H1 (cell line): ENCODE data around the gene MMP11. TPM values are rescaled to one million over a fixed set of nuclear protein-coding genes. Genes with fewer than 3 reads are reported as not detected.

Experiments used
- CTCF ChIA-PET: fragments of 300-600 bp; sonication (Branson Sonifier 250); formaldehyde crosslinking; loops from one replicate; lab custom pipeline; 2021; ENCODE audit not compliant: partially characterized antibody; lab: Charles Lee
- POLR2A ChIA-PET: fragments of 300-600 bp; sonication (Branson Sonifier 250); formaldehyde crosslinking; loops from one replicate; lab custom pipeline; 2021; ENCODE audit warnings: inconsistent platforms; ENCODE audit not compliant: partially characterized antibody; lab: Charles Lee
- DNase-seq, 2 experiments: peaks; one replicate each; pipeline versions ENCODE4 v3.0.0 to v3.0.0-alpha.2; 2010 to 2022; ENCODE audit warnings: low spot score in 2 of 2, low read depth in 1 of 2, mixed read lengths in 1 of 2
- FAIRE-seq: peaks from 2 replicates; lab custom pipeline; 2011; peaks lifted over from hg19 to GRCh38; lab: Jason Lieb, UNC
- H2AFZ ChIP-seq: 2 replicates; pipeline ENCODE4 v1.8.1; 2012; ENCODE audit warnings: low read length, inconsistent platforms
- H2AK5ac ChIP-seq: 2 replicates; pipeline ENCODE4 v1.6.1; 2013; ENCODE audit warnings: low read depth, low read length
- H2BK120ac ChIP-seq: replicated peaks from 2 replicates; pipeline ENCODE3; 2013; ENCODE audit warnings: low read depth, low read length, inconsistent platforms
- H2BK12ac ChIP-seq: 2 replicates; pipeline ENCODE4 v1.6.1; 2013; ENCODE audit warnings: low read depth, low read length
- H2BK15ac ChIP-seq: 2 replicates; pipeline ENCODE4 v1.6.1; 2013; ENCODE audit warnings: low read length
- H2BK20ac ChIP-seq: 2 replicates; pipeline ENCODE4 v1.6.1; 2013; ENCODE audit warnings: low read length
- H2BK5ac ChIP-seq: 2 replicates; pipeline ENCODE4 v1.6.1; 2013; ENCODE audit warnings: low read depth, low read length
- H3K14ac ChIP-seq: 2 replicates; pipeline ENCODE4 v1.6.1; 2013; ENCODE audit warnings: inconsistent platforms; ENCODE audit not compliant: insufficient read length
- H3K18ac ChIP-seq: 2 replicates; pipeline ENCODE4 v1.6.1; 2013; ENCODE audit warnings: low read length; ENCODE audit errors: extremely low read depth
- H3K23ac ChIP-seq: 2 replicates; pipeline ENCODE4 v1.6.1; 2013; ENCODE audit warnings: inconsistent platforms; ENCODE audit not compliant: insufficient read length
- H3K23me2 ChIP-seq: 2 replicates; pipeline ENCODE4 v1.6.1; 2013; ENCODE audit warnings: low read depth, low read length
- H3K27ac ChIP-seq: 2 replicates; pipeline ENCODE4 v1.6.1; 2011; ENCODE audit warnings: low read depth, low read length, inconsistent platforms
- H3K27me3 ChIP-seq, 4 experiments: replicated peaks in 1 of 4; 1 replicate in 1 of 4; 2 replicates in 3 of 4; pipeline versions ENCODE4 v1.6.1 to v1.8.1; 2011 to 2013; ENCODE audit warnings: low read length in 3 of 4, mild to moderate bottlenecking in 3 of 4, inconsistent platforms in 2 of 4, mixed read lengths in 2 of 4, moderate library complexity in 1 of 4; ENCODE audit not compliant: control insufficient read depth in 3 of 4, insufficient read depth in 3 of 4; ENCODE audit errors: extremely low read depth in 1 of 4
- H3K36me3 ChIP-seq, 4 experiments: 2 replicates each; pipeline versions ENCODE4 v1.6.1 to v1.8.1; 2011 to 2013; ENCODE audit warnings: mild to moderate bottlenecking in 4 of 4, low read length in 3 of 4, moderate library complexity in 2 of 4, control low read depth in 1 of 4, inconsistent platforms in 1 of 4; ENCODE audit not compliant: insufficient read depth in 4 of 4, control insufficient read depth in 2 of 4
- H3K4ac ChIP-seq: replicated peaks from 2 replicates; pipeline ENCODE3; 2013; ENCODE audit warnings: low read length, low read depth, mixed read lengths, inconsistent platforms; ENCODE audit not compliant: insufficient read length
- H3K4me1 ChIP-seq, 4 experiments: replicated peaks in 1 of 4; 1 replicate in 1 of 4; 2 replicates in 3 of 4; pipeline versions ENCODE4 v1.6.1 to v1.8.1; 2011 to 2013; ENCODE audit warnings: low read length in 3 of 4, inconsistent platforms in 2 of 4, mixed read lengths in 1 of 4; ENCODE audit not compliant: insufficient read depth in 4 of 4, control insufficient read depth in 3 of 4
- H3K4me2 ChIP-seq, 2 experiments: 2 replicates each; pipeline versions ENCODE4 v1.6.1 to v1.8.1; 2011 to 2013; ENCODE audit warnings: low read depth in 2 of 2, low read length in 2 of 2, control low read depth in 1 of 2, inconsistent platforms in 1 of 2, mild to moderate bottlenecking in 1 of 2; ENCODE audit not compliant: insufficient read depth in 1 of 2
- H3K4me3 ChIP-seq, 4 experiments: fragments of 200-600, 300-600 bp in 1 of 4; sonication (generic), shearing (Covaris generic), sonication (Bioruptor Twin) in 1 of 4; 2 replicates each; pipeline versions ENCODE4 v1.5.1 to v1.8.1; 2011 to 2016; ENCODE audit warnings: low read length in 4 of 4, low read depth in 3 of 4, control low read depth in 2 of 4, inconsistent platforms in 2 of 4, mild to moderate bottlenecking in 2 of 4, mixed read lengths in 1 of 4, moderate library complexity in 1 of 4; ENCODE audit not compliant: insufficient read depth in 2 of 4; ENCODE audit errors: extremely low read depth in 1 of 4
- H3K56ac ChIP-seq: replicated peaks from 2 replicates; pipeline ENCODE3; 2013; ENCODE audit warnings: low read depth, mild to moderate bottlenecking, mixed read lengths, low read length, inconsistent platforms; ENCODE audit not compliant: insufficient read length
- H3K79me1 ChIP-seq: 2 replicates; pipeline ENCODE4 v1.6.1; 2013; ENCODE audit warnings: low read depth, low read length, control low read depth
- H3K79me2 ChIP-seq, 2 experiments: 2 replicates each; pipeline versions ENCODE4 v1.6.1 to v1.8.1; 2012 to 2013; ENCODE audit warnings: low read length in 2 of 2, mild to moderate bottlenecking in 2 of 2, inconsistent platforms in 1 of 2; ENCODE audit not compliant: insufficient read depth in 2 of 2, control insufficient read depth in 1 of 2
- H3K9ac ChIP-seq, 4 experiments: replicated peaks in 1 of 4; 1 replicate in 1 of 4; 2 replicates in 3 of 4; pipeline versions ENCODE4 v1.6.1 to v1.8.1; 2011 to 2013; ENCODE audit warnings: low read depth in 3 of 4, low read length in 3 of 4, control low read depth in 2 of 4, mild to moderate bottlenecking in 2 of 4, moderate library complexity in 2 of 4, inconsistent platforms in 1 of 4; ENCODE audit errors: extremely low read depth in 1 of 4
- H3K9me3 ChIP-seq, 2 experiments: 2 replicates each; pipeline versions ENCODE4 v1.6.1 to v1.8.1; 2012 to 2013; ENCODE audit warnings: mild to moderate bottlenecking in 2 of 2, moderate library complexity in 2 of 2, control low read depth in 1 of 2, inconsistent platforms in 1 of 2, low read depth in 1 of 2, low read length in 1 of 2, mixed read lengths in 1 of 2; ENCODE audit not compliant: insufficient read depth in 2 of 2
- H4K20me1 ChIP-seq, 2 experiments: replicated peaks in 1 of 2; 2 replicates each; pipeline versions ENCODE3 to v1.8.1; 2011 to 2013; ENCODE audit warnings: inconsistent platforms in 2 of 2, low read length in 2 of 2, mild to moderate bottlenecking in 1 of 2; ENCODE audit not compliant: insufficient read depth in 2 of 2, control insufficient read depth in 1 of 2
- H4K5ac ChIP-seq: 2 replicates; pipeline ENCODE4 v1.6.1; 2013; ENCODE audit warnings: low read length, low read depth, mixed read lengths, inconsistent platforms; ENCODE audit not compliant: insufficient read length
- H4K8ac ChIP-seq: 2 replicates; pipeline ENCODE4 v1.8.0; 2013; ENCODE audit warnings: mild to moderate bottlenecking, moderate library complexity, low read length, inconsistent platforms; ENCODE audit not compliant: insufficient read depth; ENCODE audit errors: extremely low read depth
- H4K91ac ChIP-seq: replicated peaks from 2 replicates; pipeline ENCODE3; 2013; ENCODE audit warnings: low read length, mixed read lengths, inconsistent platforms; ENCODE audit not compliant: insufficient read length
- BCL11A ChIP-seq, 2 experiments: IDR thresholded peaks; one replicate each; pipeline ENCODE4 v1.6.1; 2011; ENCODE audit warnings: low read depth in 2 of 2, low read length in 2 of 2, mild to moderate bottlenecking in 2 of 2
- PHF8 ChIP-seq: fragments of 200-600 bp; sonication (generic); conservative IDR thresholded peaks from 2 replicates; pipeline ENCODE4 v1.7.1; 2012; ENCODE audit warnings: low read depth, mild to moderate bottlenecking, inconsistent platforms, low read length, moderate library complexity
- SIX5 ChIP-seq: IDR thresholded peaks from 2 replicates; pipeline ENCODE4 v1.6.1; 2011; ENCODE audit warnings: mild to moderate bottlenecking, low read depth, low read length
- SP1 ChIP-seq: IDR thresholded peaks from 2 replicates; pipeline ENCODE4 v1.6.1; 2011; ENCODE audit warnings: low read depth, low read length
- WGBS, 2 experiments: shearing (Covaris generic) in 1 of 2; methylation state at CpG; one replicate each; pipeline versions ENCODE4 v1.1.6 to v1.1.7; 2013 to 2015; ENCODE audit warnings: low lambda C conversion rate in 2 of 2, mixed read lengths in 2 of 2, inconsistent platforms in 1 of 2, low coverage in 1 of 2, missing lambda C conversion rate in 1 of 2; ENCODE audit not compliant: insufficient replicate concordance in 2 of 2, insufficient coverage in 1 of 2, insufficient read length in 1 of 2; ENCODE audit errors: extremely low coverage in 1 of 2, missing lambda C conversion rate in 1 of 2; 5-methylcytosine and 5-hydroxymethylcytosine counted together
- polyA plus RNA-seq, 7 experiments: library from polyadenylated mRNA; depleted of rRNA in 3 of 7; stranded (reverse) in 5 of 7; unstranded in 2 of 7; fragments of >200 nt in 5 of 7; fragments of 200-250 nt in 2 of 7; gene quantifications; 1 replicate in 5 of 7; 2 replicates in 1 of 7; 4 replicates in 1 of 7; pipeline versions ENCODE4 v1.2.1 to v1.2.3, GENCODE V29; 2011 to 2013; ENCODE audit warnings: missing spikeins in 2 of 7, mixed read lengths in 2 of 7
- total RNA-seq: library from RNA; stranded (reverse); fragmentation: NEBNext Ultra II Directional; extraction: Animal tissue kit (Norgen Biotek cat#: 25700); gene quantifications from 2 replicates; pipeline ENCODE4 v1.2.1, GENCODE V29; 2021

MMP11 gene
- total and polyA plus RNA-seq, 2 of the 8 experiments (the other 6 are each of a cell fraction or from before 2014, with no cell fraction given) = 10.2 to 18.3 TPM

- Histone ChIP-seq H4K8ac (no peak overlapping the region), H4K5ac (no peak overlapping the region), H3K79me2 (no peaks in the 10 kb centered on the region; a peak in 1 of 4 replicates), H2BK15ac (no peak overlapping the region), H3K27me3 (no peaks in the 10 kb centered on the region; a peak in 1 of 7 replicates), H4K91ac (no peak overlapping the region), H2BK5ac (peak overlapping the region; percentile 0; the same call in 1 of the 2 replicates), H2AK5ac (no peak overlapping the region), H3K18ac (no peak overlapping the region), H3K14ac (no peak overlapping the region), H3K23ac (no peak overlapping the region), H3K4me3 (no peak overlapping the region), H3K4me1 (no peaks in the 10 kb centered on the region), H2BK20ac (no peak overlapping the region), H2BK120ac (no peak overlapping the region), H3K23me2 (no peaks in the 10 kb centered on the region), H3K4ac (no peak overlapping the region), H3K9me3 (no peaks in the 10 kb centered on the region), H3K36me3 (peaks cover 13 to 43% (median 21%) of the 10 kb centered on the region in 4 experiments; a peak in 7 of 8 replicates), H4K20me1 (peaks cover 6 to 19% of the 10 kb centered on the region in 2 experiments), H3K79me1 (peaks cover 4% of the 10 kb centered on the region; the same call in 1 of the 2 replicates), H3K4me2 (no peak overlapping the region), H3K56ac (no peak overlapping the region), H3K27ac (no peak overlapping the region), H2BK12ac (no peak overlapping the region), H2AFZ (no peak overlapping the region), H3K9ac (no peak overlapping the region; a peak in 2 of 7 replicates)
- CTCF ChIA-PET = interaction anchor here (0.9 to 2.5 kb wide), 3 partner anchors 16 to 58 kb away, joined by 3 to 11 read pairs (median 4); no protein-coding TSS in a partner anchor
- DNase-seq = no peak
- POLR2A ChIA-PET = interaction anchor here (1.0 to 1.1 kb wide), 2 partner anchors 9 to 15 kb away, joined by 3 read pairs; no protein-coding TSS in a partner anchor
- 92% methylated on average over 10 of the region's 10 CpGs; no CpG with 5 or more reads in 1 of the 2 experiments for WGBS, 2 experiments
- no peak for FAIRE-seq
- no peak for TF ChIP-seq SP1
- no peak for TF ChIP-seq BCL11A (IDR thresholded peaks at IDR 0.05; ENCODE audit: low read depth in 2 of 2, low read length in 2 of 2)
- TF ChIP-seq PHF8 = no peak
- TF ChIP-seq SIX5 = no peak
These were observed 56.4 kb downstream of the MMP11 start for GRCh38 chr22:23828800-23829680.
